ENCODE data around the gene HIF1A.

The HIF1A gene

DNA sequence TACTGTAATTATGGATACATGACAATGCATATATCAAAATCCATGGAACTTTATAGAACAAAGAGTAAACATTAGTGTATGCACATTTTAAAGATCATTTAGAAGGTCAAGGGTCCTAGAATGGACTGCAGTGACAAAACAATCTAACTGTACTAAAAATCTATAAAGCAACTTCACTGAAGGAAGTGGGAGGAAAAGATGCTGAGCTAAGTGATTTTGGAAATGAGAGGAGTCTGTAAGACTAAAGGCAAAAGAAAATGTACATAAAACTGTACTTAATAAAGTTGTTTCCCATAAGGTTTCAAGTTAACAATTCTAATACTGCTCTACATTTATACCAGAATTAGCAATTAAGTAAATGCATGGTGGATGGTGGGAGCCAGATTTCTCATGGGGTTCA lies 46.9 kb upstream of the HIF1A start:
- Histone ChIP-seq H3K79me2 (ENCODE audit: insufficient read depth, low read length) (no peaks in the 10 kb centered on the region), H2AFZ (ENCODE audit: low read depth, low read length, severe bottlenecking) (no peak overlapping the region), H3K9me2 (replicated peaks; ENCODE audit: insufficient read depth, low read length) (no peaks in the 10 kb centered on the region), H3K36me3 (ENCODE audit: low read length) (no peaks in the 10 kb centered on the region), H3F3A (ENCODE audit: insufficient read depth) (peaks cover 15% of the 10 kb centered on the region; the same call in 1 of the 2 replicates), H3K4me3 (ENCODE audit: insufficient read depth, low read length, poor library complexity, severe bottlenecking) (no peak overlapping the region), H3K27me3 (ENCODE audit: low read length) (no peaks in the 10 kb centered on the region), H3K27ac (ENCODE audit: low read depth, low read length) (no peak overlapping the region), H3K9me3 (ENCODE audit: insufficient read depth, low read length) (no peaks in the 10 kb centered on the region), H3K9ac (ENCODE audit: low read length) (no peak overlapping the region), H3K4me2 (ENCODE audit: low read depth, low read length, poor library complexity, severe bottlenecking) (no peak overlapping the region), H4K20me1 (ENCODE audit: low read depth, low read length) (no peaks in the 10 kb centered on the region)
- TF ChIP-seq EZH2phosphoT487 (conservative IDR thresholded peaks at IDR 0.05; ENCODE audit: low read length), result no peak
- TF ChIP-seq, protein P1, sequence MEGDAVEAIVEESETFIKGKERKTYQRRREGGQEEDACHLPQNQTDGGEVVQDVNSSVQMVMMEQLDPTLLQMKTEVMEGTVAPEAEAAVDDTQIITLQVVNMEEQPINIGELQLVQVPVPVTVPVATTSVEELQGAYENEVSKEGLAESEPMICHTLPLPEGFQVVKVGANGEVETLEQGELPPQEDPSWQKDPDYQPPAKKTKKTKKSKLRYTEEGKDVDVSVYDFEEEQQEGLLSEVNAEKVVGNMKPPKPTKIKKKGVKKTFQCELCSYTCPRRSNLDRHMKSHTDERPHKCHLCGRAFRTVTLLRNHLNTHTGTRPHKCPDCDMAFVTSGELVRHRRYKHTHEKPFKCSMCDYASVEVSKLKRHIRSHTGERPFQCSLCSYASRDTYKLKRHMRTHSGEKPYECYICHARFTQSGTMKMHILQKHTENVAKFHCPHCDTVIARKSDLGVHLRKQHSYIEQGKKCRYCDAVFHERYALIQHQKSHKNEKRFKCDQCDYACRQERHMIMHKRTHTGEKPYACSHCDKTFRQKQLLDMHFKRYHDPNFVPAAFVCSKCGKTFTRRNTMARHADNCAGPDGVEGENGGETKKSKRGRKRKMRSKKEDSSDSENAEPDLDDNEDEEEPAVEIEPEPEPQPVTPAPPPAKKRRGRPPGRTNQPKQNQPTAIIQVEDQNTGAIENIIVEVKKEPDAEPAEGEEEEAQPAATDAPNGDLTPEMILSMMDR (IDR thresholded peaks at IDR 0.05; ENCODE audit: insufficient read depth, low read length, poor library complexity, severe bottlenecking), result no peak

DNA sequence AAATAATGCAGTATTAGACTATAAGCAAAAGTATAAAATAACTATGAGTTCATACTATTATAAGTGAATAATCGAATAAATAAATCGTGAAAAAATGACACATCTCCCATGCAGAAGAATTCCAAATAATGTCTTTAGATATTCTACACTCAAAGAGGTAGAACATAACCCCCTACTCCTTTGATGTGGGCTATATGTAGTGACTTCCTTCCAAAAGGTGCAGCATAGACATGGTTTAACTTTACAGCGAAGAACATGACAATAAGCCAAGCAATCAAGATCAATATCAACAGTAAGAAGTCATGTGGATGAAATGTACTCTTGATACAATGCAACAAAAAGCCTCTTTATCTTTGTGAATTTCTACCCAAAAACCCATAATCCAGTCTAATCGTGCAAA lies 46.0 kb upstream of the HIF1A start:
- no peak overlapping the region for H3K9ac ChIP-seq (ENCODE audit: low read length)
- TF ChIP-seq EZH2phosphoT487 (conservative IDR thresholded peaks at IDR 0.05; ENCODE audit: low read length), result no peak
- TF ChIP-seq, protein P1 (IDR thresholded peaks at IDR 0.05; ENCODE audit: insufficient read depth, low read length, poor library complexity, severe bottlenecking), result no peak
- no peaks in the 10 kb centered on the region for H3K9me2 ChIP-seq (replicated peaks; ENCODE audit: insufficient read depth, low read length)
- H3K36me3 ChIP-seq (ENCODE audit: low read length), result no peaks in the 10 kb centered on the region
- H3K79me2 ChIP-seq (ENCODE audit: insufficient read depth, low read length), result no peaks in the 10 kb centered on the region
- no peak overlapping the region for H2AFZ ChIP-seq (ENCODE audit: low read depth, low read length, severe bottlenecking)
- no peak overlapping the region for H3K27ac ChIP-seq (ENCODE audit: low read depth, low read length)
- no peaks in the 10 kb centered on the region for H3K27me3 ChIP-seq (ENCODE audit: low read length)
- H3K4me2 ChIP-seq (ENCODE audit: low read depth, low read length, poor library complexity, severe bottlenecking), result no peak overlapping the region
- H4K20me1 ChIP-seq (ENCODE audit: low read depth, low read length), result no peaks in the 10 kb centered on the region
- peaks cover 10% of the 10 kb centered on the region; the same call in 1 of the 2 replicates for H3F3A ChIP-seq (ENCODE audit: insufficient read depth)
- H3K4me3 ChIP-seq (ENCODE audit: insufficient read depth, low read length, poor library complexity, severe bottlenecking), result no peak overlapping the region
- H3K9me3 ChIP-seq (ENCODE audit: insufficient read depth, low read length), result no peaks in the 10 kb centered on the region

DNA sequence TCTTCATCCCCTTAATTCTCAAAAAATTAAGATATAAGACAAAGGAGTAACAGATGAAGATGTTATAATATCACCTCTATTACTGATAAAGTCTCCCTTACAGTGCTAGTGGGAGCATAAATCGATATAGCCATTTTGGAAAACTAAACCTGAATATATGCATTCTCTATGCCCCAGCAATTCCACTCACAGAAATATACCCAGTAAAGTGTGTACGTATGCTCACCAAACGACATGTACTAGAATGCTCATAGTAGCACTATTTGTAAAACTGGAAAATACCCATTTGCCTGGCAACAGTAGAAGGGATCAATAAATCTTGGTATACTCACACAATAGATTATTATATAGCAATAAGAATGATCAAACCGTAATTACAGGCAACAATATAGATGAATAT lies 44.0 kb upstream of the HIF1A start:
- no peak for TF ChIP-seq EZH2phosphoT487 (conservative IDR thresholded peaks at IDR 0.05; ENCODE audit: low read length)
- TF ChIP-seq, protein P1 (IDR thresholded peaks at IDR 0.05; ENCODE audit: insufficient read depth, low read length, poor library complexity, severe bottlenecking), result no peak
- H2AFZ ChIP-seq (ENCODE audit: low read depth, low read length, severe bottlenecking), result no peak overlapping the region
- H3K4me2 ChIP-seq (ENCODE audit: low read depth, low read length, poor library complexity, severe bottlenecking), result no peak overlapping the region
- no peak overlapping the region for H3K4me3 ChIP-seq (ENCODE audit: insufficient read depth, low read length, poor library complexity, severe bottlenecking)
- no peaks in the 10 kb centered on the region for H3K9me3 ChIP-seq (ENCODE audit: insufficient read depth, low read length)
- H3K9me2 ChIP-seq (replicated peaks; ENCODE audit: insufficient read depth, low read length), result no peaks in the 10 kb centered on the region
- H3F3A ChIP-seq (ENCODE audit: insufficient read depth), result no peaks in the 10 kb centered on the region
- no peaks in the 10 kb centered on the region for H4K20me1 ChIP-seq (ENCODE audit: low read depth, low read length)
- no peaks in the 10 kb centered on the region for H3K36me3 ChIP-seq (ENCODE audit: low read length)
- H3K9ac ChIP-seq (ENCODE audit: low read length), result no peak overlapping the region
- no peaks in the 10 kb centered on the region for H3K27me3 ChIP-seq (ENCODE audit: low read length)
- H3K79me2 ChIP-seq (ENCODE audit: insufficient read depth, low read length), result no peaks in the 10 kb centered on the region
- H3K27ac ChIP-seq (ENCODE audit: low read depth, low read length), result no peak overlapping the region
